GM19023 (cell line): Measurements from ENCODE around the gene UBE2F.
"Not testable (repeated sequence)": the region's sequence is repeated elsewhere in the genome, so short reads cannot be mapped to it uniquely, and the experiment has no call there.

Source experiments
- ATAC-seq: cut with Tn5 transposase; IDR thresholded peaks from one replicate; pipeline ENCODE4 v1.9.1; 2021; ENCODE audit warnings: mild to moderate bottlenecking, moderate library complexity; ENCODE audit not compliant: unreplicated experiment

UBE2F gene

DNA sequence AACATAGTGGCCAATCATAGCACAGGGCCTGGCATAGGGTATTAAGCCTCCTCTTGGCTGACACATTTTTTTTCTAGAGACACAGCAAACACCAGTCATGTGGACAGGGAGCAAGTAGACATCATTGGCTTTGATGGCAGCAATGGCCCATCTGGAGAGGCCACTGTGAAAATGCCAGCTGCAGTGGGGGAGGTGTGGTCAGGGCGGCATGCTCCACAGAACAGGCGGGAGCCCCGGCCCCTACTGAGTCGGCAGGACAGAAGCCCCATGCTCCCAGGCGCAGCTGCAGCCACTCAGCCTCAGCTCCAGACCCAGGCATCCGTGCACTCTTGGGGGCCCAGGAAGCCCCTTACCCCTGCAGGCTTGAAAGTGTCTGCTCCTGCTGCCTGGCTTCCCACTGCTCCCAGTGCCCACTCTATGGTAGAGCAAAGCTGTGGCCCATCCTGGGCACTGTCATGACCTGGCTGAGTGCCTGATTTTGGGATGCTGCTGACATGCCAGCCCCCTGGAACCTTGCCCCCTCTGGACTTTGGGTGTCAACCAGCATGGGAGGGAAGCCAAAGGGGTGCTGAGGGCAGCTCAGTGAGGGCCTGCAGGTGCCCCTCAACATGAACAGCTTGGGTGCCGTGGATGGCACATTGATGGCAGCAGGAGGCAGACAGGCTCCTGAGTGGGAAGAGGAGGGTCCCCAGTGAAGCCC lies 23.3 kb upstream of the UBE2F start:
- ATAC-seq, result no peak

- no peak for ATAC-seq
Measured at GRCh38 chr2:237944302-237944701, 22.5 kb upstream of the UBE2F start.

DNA sequence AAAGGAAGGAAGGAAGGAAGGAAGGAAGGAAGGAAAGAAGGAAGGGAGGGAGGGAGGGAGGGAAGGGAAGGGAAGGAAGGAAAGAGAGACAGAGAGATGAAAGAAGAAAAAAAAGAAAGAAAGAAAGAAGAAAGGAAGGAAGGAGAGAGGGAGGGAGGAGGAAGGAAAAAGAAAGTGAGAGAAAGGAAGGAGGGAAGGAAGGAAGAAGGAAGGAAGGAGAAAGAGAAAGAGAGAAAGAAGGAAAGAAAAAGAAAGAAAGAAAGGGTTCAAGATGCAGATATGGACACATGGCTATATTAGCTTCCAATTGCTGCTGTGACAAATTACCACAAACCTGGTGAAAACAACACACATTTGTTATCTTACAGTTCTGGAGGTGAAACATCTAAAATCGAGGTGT lies 20.4 kb upstream of the UBE2F start:
- ATAC-seq, result no peak

GRCh38 chr2:237951354-237951753 lies 15.5 kb upstream of the UBE2F start:
- ATAC-seq, result not testable (repeated sequence)

DNA sequence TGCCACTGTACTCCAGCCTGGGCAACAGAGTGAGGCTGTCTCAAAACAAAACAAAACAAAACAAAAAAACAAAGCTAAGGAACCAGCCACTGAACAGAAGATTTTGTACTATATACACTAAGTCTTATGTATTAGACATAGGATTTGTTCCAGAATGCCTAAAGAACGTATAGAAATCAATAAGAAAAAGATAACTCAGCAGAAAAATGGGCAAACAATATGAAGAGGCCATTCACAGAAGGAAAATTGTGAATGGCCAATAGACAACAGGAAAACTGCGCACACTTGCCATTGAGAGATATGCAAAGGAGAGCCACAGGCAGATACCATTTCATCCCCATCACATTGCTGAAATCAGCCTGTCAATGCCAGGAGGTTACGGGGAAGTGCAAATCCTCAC lies 14.9 kb upstream of the UBE2F start:
- ATAC-seq, result no peak

DNA sequence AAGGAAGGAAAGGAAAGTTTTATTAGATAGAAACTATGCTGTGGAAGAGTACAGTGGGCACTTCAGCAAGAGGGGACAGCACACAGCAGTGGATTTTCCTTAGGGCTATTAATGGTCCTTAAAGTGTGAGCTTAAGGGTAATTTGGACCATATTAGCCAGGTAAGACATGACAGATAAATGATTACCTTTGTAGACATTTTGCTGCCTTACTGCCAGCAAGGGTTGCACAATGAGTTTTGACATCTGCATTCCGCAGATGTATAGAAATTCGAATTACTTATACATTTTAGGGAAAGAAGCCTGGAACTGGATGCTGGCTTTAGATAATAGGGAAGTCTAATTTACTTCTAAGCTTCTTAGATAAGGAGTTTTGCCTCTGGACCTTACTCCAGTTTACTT lies 14.0 kb upstream of the UBE2F start:
- no peak for ATAC-seq

GRCh38 chr2:237955640-237956401 lies 11.0 kb upstream of the UBE2F start:
- no peak for ATAC-seq

DNA sequence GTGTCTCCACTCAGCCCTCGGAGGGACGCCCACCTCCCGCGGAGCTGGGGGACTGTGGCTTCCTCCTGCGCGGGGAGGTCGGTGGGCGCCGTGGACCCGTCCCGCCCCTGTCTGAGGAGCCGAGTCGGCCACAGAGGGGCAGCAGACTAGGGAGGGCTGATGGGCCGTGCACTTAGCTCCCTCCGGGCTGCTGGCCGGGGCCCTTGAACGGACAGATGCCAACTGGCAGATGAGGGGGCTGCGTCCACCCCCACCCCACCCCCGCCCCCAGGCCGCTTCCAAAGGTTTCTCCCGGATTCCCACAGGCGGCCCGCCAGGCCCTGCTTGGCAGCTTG lies 10.4 kb upstream of the UBE2F start:
- no peak for ATAC-seq

DNA sequence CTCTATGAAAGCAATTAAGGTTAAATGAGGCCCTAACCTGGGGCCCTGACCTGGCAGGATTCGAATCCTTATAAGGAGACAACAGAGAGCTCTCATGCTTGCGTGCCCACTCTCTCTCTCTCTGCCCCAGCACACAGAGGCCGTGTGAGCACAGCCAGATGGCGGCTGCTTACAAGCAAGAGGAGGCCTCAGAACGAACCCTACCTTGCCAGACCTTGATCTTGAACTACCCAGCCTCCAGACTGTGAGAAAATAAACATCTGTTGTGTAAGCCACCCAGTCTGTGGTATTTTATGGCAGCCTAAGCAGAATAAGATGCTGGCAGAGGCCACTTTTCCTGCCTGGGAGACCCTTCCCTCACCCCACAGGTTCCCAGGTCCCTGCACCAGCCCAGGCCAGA lies 5.2 kb upstream of the UBE2F start:
- ATAC-seq, result no peak

DNA sequence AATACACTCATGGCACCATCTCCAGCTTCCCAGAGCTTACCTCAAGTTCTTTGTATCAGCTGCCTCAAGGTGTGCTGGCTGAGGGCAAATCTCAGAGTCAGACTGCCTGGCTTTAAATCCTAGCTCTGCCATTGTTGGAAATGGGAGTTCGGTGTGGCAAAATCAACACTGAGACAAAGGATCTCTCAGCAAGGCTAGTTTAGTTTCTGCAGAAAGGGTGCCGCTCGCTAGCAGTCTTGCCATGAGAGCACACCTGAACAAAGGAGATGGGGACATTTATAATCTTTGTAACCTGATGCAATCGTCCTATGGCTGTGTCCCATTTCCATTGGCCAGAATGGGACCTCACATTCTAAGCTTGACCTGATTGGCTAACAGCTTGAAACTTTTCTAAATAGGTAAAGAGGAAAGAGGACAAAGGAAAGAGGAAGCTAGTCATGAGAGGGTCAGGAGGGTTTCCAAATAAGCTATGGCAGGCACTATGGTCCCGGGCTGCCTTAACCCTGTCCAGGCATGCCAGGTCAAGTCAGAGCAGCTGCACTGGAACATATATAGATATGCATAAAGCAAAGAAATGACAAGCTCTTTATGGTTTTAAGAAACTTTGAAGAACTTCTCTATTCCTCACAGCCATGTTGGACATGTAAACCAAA lies 4.3 kb upstream of the UBE2F start:
- ATAC-seq, result no peak

GRCh38 chr2:237963490-237963991 lies 3.3 kb upstream of the UBE2F start:
- not testable (repeated sequence) for ATAC-seq

- no peak for ATAC-seq
Measured at GRCh38 chr2:237964194-237964577, 2.6 kb upstream of the UBE2F start.

DNA sequence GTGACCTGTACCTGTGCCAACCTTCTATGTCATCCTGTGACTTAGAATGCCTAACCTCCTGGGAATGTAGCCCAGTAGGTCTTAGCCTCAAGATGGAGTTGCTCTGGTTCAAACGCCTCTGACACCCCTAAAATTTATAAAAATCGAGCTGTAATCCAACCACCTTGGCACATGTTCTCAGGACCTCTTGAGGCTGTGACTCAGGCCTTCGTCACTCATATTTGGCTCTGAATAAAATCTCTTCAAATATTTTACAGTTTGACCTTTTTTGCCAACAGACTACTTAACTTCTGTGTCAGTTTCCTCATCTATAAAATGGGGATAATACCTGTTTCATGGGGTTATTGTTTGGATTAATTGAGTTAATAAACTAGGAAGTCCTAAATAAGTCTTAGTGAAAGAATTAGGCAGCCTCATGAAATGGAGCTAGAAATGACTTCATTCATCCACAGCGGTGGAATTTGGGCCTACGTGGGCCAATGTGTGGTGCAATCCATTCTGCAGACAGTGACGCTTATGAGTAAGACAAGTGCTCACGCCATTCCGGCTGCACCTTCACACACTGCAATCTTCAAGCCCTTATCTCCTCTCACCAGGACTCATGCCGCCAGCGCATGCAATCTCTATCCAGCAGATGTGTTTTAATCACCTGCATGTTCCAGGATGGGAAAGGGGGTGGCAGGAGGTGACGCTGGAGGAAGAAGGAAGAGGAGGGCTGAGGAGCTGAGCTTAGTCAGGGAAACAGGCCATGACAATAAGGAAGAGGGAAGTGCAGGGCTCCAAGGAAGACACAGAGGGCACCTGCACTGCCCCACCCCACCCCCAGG lies 2.0 kb upstream of the UBE2F start:
- ATAC-seq, result no peak

DNA sequence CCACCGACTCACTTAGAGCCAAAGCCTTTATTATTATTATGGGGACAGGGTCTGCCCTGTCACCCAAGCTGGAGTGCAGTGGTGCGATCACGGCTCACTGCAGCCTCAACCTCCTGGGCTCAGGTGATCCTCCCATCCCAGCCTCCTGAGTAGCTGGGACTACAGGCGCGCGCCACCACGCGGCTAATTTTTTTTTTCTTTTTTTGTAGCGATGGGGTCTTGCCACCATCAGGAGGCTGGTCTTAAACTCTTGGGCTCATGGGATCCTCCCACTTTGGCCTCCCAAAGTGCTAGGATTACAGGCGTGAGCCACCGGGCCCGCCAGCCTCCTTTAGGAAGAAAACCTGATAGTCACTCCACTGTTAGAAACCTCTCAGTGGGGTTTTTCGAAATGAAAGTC lies 970 bp upstream of the UBE2F start:
- not testable (repeated sequence) for ATAC-seq

DNA sequence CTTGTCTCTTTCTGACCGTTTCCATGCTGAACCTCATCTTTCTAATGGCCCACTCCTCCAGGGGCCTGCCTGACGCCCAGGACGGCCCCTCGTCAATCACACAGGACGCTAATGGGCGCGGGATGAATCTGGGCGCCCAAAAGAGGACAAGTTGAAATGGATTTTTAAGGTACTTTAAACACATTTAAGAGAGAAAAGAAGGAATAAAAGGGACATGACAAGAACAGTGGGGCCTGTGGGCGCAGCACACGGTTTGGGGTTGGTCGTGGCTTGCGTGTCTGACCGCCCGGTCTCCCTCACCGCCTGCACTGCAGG lies 607 bp upstream of the UBE2F start:
- ATAC-seq, result peak; percentile 26

GRCh38 chr2:237967463-237967951 lies 693 bp downstream of the UBE2F start:
- no peak for ATAC-seq

DNA sequence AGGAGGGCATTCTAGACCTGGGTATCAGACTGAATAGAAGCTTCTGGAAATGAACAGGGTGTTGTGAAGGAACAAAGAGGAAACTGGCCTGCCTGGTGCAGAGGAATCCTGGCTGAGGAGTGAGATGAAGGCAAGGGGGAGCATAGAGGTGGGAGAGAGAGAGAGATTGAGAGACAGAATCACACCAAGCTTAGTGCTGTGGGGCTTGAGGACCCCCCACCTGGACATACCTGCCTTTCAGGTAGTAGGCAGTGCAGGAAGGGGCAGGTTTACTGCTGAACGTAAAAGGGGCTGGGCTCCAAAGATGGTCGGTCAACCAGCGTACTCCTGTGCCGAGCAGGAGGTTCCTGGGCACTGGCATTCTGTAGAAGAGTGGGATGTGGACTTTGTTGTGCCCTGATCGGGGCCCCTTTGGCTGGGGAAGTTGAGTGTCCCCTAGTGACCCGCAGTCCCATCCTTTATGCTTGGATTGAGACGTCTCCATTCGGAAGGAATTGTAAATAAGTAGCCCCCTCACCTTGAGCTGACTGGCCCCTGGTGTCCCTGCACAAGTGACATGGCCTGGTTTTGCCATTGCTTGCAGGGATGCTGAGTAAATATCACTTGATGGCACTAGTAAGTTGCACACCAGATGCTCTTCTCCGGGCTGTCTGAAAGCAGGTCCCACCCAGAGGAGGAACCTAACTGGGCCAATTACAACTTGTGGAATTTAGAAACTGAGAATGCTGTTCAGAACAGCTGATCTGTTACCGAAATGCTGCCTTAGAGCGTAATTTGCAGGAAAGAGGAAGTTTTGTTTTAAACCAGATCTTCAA lies 1.4 kb downstream of the UBE2F start:
- peak; percentile 34 for ATAC-seq

DNA sequence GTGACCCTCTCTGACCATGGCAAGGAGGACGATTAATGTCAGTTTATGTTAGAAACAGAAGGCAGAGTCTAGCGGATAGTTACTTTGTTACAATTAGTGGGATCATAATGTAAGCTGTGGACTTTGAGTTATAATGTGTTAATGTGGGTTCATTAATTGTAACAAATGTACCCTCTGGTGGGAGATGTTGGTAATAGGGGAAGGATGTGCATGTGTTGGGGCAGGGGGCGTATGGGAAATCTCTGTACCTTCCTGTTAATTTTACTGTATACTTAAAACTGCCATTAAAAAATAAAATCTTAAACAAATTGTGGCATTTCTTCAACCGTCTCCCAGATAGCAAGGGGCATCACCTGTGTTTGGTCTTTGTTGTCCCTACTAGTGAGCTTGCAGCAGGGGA lies 4.8 kb downstream of the UBE2F start:
- no peak for ATAC-seq

GRCh38 chr2:237972211-237972610 lies 5.4 kb downstream of the UBE2F start:
- no peak for ATAC-seq

- ATAC-seq, result no peak
Measured at GRCh38 chr2:237972936-237973335, 6.1 kb downstream of the UBE2F start.
